Effector memory CD8-positive, alpha-beta T cell (primary cell): ENCODE results near the gene RPL32.
"Not testable (repeated sequence)": the region's sequence is repeated elsewhere in the genome, so short reads cannot be mapped to it uniquely, and the experiment has no call there.

ENCODE experiments used
- ATAC-seq: fragments of 150-1000 bp; cut with Tn5 transposase; replicated peaks from 2 replicates; pipeline ENCODE4 v1.10.0; 2021; ENCODE audit warnings: mild to moderate bottlenecking, moderate library complexity
- DNase-seq, 3 experiments: peaks; one replicate each; pipeline ENCODE4 v3.0.0; 2021
- H3K27ac Mint-ChIP-seq, 2 donors: one replicate each; pipeline ENCODE4 v1.8.0; 2022; ENCODE audit warnings: mild to moderate bottlenecking in 2 of 2, mixed read lengths in 2 of 2, moderate library complexity in 2 of 2
- H3K27me3 Mint-ChIP-seq, 2 donors: one replicate each; pipeline ENCODE4 v1.8.0; 2022; ENCODE audit warnings: mixed read lengths in 2 of 2
- H3K36me3 Mint-ChIP-seq: one replicate; pipeline ENCODE4 v1.8.0; 2022; ENCODE audit warnings: mild to moderate bottlenecking, moderate library complexity, mixed read lengths; ENCODE audit not compliant: insufficient read depth
- H3K4me1 Mint-ChIP-seq, 2 donors: one replicate each; pipeline ENCODE4 v1.8.0; 2022; ENCODE audit warnings: low read depth in 2 of 2, mixed read lengths in 2 of 2
- H3K4me3 Mint-ChIP-seq, 2 donors: one replicate each; pipeline ENCODE4 v1.8.0; 2022; ENCODE audit warnings: mild to moderate bottlenecking in 2 of 2, mixed read lengths in 2 of 2, moderate library complexity in 2 of 2
- H3K9me3 Mint-ChIP-seq, 2 donors: one replicate each; pipeline ENCODE4 v1.8.0; 2022; ENCODE audit warnings: mixed read lengths in 2 of 2
- total RNA-seq, 9 experiments: gene quantifications; one replicate each; lab custom pipeline; 2026; lab: John Stamatoyannopoulos, UW

RPL32 gene
- 741 to 1,337 (median 1,220) reads per million in 9 experiments for total RNA-seq

DNA sequence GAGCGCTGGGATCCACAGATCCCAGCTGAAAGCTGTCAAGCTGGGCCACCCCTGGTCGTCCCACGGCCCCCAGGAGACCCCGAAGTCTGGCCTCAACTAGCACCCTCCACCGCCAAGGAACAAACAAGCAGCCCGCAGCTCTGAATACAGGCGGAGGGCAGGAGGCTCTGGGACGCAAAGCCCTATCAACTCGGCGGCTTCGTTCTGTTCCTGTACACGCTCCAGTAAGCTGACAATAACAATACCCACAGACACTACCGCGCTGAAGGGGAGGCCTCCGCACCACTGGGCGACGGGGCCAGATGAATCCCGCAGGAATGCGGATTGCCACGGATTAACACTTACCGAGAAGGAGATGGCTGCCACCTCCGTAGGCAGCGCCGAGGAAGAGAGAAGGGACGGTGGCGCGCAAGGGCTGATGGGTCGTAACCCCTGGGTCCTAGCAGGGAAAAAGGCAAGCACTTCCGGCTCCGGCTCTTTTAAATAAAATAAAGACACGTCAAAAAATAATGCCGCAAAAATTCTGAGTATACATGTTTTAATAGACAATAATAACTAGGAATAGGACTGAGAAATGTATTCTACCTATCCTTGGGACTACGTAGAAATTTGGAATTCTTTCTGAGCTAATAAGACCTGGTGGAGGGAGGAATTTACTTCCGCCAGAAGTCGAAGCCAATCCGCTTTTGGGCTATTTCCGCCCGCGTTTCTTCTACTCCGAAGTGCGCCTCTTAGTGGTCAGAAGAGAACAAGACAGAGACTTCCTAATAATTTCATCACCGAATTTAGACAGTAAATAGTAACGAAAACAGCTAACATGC, at the start of gene RPL32:
Gene RPL32 (minus strand): TSS at position 417 of the 821 bp plus-strand sequence. CDS start 1,328 bp downstream, outside the sequence.
- Mint-ChIP-seq H3K27me3 (no peaks in the 10 kb centered on the region), H3K27ac (peak within 1 kb of the TSS; percentile 99 to 100), H3K36me3 (peaks cover 51% of the 10 kb centered on the region), H3K9me3 (no peaks in the 10 kb centered on the region), H3K4me3 (peak within 1 kb of the TSS; percentile 95 to 96), H3K4me1 (peaks cover 34 to 36% of the 10 kb centered on the region in 2 donors)
- DNase-seq (peak; percentile 79 to 86 (median 82)), ATAC-seq (peak; percentile 90)

DNA sequence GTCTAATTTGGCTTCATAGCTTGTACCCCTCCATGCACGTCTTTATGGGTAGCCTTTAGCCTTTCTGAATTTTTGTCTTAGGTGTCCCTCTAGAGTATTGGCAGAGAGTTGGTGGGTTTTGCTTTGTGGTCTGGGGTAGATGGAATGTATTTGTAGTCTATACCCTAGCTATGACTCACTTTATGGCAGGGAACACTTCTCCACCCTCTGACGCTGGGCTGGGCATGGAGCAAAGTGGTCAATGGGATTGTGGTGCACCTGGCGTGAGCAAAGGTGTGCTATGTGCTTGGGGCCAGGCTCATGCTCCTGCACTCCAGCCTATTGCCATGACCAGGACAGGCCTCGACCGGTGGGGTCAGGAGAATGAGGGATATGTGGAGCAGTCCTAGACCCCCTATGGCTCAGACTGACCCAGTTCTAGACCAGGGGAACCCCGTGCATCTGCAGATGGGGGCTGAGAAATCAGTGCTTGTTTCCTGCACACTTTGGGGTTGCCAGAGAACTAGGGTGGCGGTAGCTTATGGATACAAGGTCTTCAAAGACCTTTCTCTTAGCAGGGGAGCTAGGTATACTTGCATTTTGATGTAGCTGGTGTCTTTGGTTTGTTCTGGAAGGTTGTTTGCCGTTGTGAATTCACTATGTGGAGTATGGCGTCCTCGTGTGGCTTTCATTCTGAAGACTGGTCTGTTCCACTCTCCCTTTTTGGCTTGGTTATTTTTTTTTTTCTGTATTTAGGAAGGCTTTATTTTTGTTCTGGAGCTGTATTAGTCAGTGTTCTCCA, 49.4 kb upstream of the RPL32 start:
- Mint-ChIP-seq H3K36me3 (peaks cover 16% of the 10 kb centered on the region), H3K4me1 (peaks cover 13 to 16% of the 10 kb centered on the region in 2 donors)
- no peak for DNase-seq

DNA sequence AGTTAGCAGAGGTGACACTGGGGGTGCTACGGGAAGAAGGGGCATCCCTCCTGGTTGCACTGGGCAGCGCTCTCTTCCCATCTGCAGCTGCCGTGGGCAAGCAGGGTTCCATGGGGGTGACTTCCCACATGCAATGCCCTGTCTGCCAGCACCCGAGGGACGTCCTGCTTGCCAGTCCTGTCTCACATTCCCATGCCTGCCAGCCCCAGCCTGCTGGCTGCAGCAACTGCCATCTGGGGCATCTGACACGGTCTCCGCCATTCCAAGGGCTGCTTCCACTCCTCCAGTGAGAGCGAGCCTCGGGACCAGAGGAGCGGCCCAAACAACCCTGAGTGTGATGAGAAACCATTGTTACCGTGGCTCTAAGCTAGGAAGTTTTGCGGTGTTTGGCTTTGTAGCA, 45.4 kb upstream of the RPL32 start:
- H3K9me3 Mint-ChIP-seq = no peaks in the 10 kb centered on the region
- H3K27me3 Mint-ChIP-seq = peaks cover 45 to 71% of the 10 kb centered on the region in 2 donors
- H3K4me1 Mint-ChIP-seq = peaks cover 9 to 11% of the 10 kb centered on the region in 2 donors
- peak overlapping the region in 1 of 2 donors; percentile 47 for H3K4me3 Mint-ChIP-seq
- H3K36me3 Mint-ChIP-seq = peaks cover 5% of the 10 kb centered on the region
- ATAC-seq (no peak), DNase-seq (no peak)
- H3K27ac Mint-ChIP-seq = no peak overlapping the region

More for the DNA sequence above, 49.4 kb upstream of the RPL32 start:
- ATAC-seq = no peak
- Mint-ChIP-seq H3K9me3 (no peaks in the 10 kb centered on the region), H3K4me3 (no peak overlapping the region), H3K27me3 (peaks cover 32 to 54% of the 10 kb centered on the region in 2 donors), H3K27ac (no peak overlapping the region)

DNA sequence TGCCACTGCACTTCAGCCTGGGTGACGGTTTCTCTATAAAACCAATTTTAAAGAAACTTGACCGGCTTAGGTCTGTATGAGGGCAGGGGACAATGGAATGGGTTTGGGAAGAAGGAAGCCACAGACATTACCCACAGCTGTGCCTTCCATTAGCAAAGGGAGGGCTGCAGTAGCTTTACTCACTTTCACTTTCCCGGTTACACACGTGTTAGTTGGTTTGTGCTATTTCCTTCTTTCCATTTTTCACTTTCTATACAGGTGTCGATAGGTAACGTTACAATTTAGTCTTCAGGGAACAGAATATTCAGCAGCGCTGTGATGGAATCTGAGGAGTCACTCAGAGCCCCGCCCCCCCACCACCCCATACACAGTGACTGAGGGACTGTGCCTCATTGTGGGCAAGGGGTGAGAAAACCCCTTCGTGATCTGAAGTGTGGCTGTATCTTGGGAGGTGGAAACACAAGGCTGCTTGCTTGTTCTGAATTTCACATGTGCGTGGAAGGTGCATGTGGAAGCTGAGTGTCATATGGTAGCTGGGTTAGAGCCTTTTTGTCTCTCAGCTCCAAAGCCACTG, 44.8 kb upstream of the RPL32 start:
- ATAC-seq = peak; percentile 81
- peaks cover 46 to 71% of the 10 kb centered on the region in 2 donors for H3K27me3 Mint-ChIP-seq
- H3K36me3 Mint-ChIP-seq = peaks cover 5% of the 10 kb centered on the region
- no peaks in the 10 kb centered on the region for H3K9me3 Mint-ChIP-seq
- peak overlapping the region in 1 of 2 donors; percentile 47 for H3K4me3 Mint-ChIP-seq
- no peak overlapping the region for H3K27ac Mint-ChIP-seq
- peaks cover 8 to 9% of the 10 kb centered on the region in 2 donors for H3K4me1 Mint-ChIP-seq
- no peak for DNase-seq

DNA sequence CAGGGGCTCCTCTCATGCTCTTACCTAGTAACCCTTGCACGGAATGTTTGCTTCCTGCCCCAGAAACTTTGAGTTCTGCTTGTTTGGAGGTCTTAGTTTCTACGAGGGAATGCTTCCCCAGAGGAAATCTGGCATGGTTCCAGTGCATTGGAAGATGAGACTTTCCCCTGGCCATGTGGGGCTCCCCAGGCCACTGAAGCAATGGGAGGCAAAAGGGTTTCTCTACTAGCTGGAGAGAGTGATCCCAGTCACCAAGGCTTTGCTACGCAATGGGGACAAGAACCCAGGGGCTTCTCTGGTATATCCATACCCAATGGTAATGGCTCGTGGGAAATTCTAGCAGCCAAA, 44.2 kb upstream of the RPL32 start:
- Mint-ChIP-seq H3K36me3 (peaks cover 5% of the 10 kb centered on the region), H3K4me3 (peak overlapping the region in 1 of 2 donors; percentile 47), H3K27ac (no peak overlapping the region), H3K4me1 (peaks cover 8 to 9% of the 10 kb centered on the region in 2 donors), H3K9me3 (no peaks in the 10 kb centered on the region), H3K27me3 (peaks cover 46 to 65% of the 10 kb centered on the region in 2 donors)
- ATAC-seq (no peak), DNase-seq (no peak)

DNA sequence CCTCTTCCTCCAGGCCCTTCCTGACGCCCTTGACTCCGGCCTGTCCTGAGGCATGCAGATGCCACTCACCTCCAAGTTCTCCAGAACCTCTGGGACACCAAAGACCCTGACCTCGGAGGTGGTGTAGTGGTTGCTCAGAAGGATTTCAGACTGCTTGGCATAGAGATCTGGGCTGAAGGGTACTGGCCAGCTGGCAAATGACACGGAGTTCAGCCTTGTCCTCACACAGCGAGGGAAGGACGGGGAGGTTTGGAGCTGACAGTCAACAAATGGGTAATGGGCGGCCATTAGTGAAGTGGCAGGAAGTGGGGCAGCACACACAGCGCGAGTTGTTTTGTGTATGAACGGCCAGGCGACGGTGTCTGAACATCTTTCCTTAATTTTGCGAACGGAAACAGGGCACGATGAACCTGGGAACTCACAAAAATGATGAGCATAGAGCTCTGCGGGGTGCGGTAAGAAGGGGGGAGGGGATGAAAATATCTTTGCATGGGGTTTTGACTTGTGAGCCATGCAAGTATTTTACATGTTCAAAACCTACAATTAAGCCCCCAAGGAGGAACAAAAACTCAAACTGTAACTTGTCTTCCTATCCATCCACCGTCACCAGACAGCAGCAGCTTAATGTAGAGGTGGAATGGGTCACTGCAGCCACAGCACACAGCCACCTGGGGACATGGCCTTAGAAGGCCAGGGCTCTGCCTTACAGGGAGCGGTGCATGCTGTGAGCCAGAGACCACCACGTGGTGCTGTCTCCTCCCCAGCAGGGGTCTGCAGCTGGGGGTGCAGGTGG, 43.6 kb upstream of the RPL32 start:
- Mint-ChIP-seq H3K27me3 (peaks cover 43 to 59% of the 10 kb centered on the region in 2 donors), H3K27ac (no peak overlapping the region), H3K36me3 (peaks cover 5% of the 10 kb centered on the region), H3K9me3 (no peaks in the 10 kb centered on the region), H3K4me3 (peak overlapping the region in 1 of 2 donors; percentile 4), H3K4me1 (peaks cover 8 to 9% of the 10 kb centered on the region in 2 donors)
- DNase-seq = no peak
- ATAC-seq = no peak

DNA sequence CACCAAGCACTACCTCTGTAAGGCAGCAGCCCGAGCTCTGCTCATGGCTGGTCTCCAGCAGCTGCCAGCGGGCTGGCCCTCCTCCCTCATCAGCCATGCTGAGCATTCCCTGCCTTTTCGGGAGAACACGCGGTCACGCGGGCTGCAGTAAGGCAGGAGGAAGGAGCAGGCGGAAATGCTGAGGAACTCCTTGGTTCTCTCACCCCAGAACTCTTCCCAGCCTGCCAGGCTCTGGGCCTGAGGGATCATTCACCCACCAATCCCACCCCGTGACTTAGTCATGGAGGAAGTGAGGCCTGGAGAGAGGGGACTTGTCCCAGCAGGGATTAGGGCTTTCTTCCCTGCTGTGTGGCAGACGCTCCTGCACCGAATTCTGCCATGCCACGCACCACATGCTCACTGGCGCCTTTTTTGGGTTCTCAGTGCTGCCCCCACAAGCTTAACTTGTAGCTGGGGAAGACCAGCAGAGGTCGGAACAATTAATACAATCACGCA, 42.9 kb upstream of the RPL32 start:
- Mint-ChIP-seq H3K36me3 (peaks cover 5% of the 10 kb centered on the region), H3K27ac (no peak overlapping the region), H3K27me3 (peaks cover 38 to 51% of the 10 kb centered on the region in 2 donors), H3K4me1 (peaks cover 8 to 9% of the 10 kb centered on the region in 2 donors), H3K9me3 (no peaks in the 10 kb centered on the region), H3K4me3 (no peak overlapping the region)
- no peak for DNase-seq
- no peak for ATAC-seq

DNA sequence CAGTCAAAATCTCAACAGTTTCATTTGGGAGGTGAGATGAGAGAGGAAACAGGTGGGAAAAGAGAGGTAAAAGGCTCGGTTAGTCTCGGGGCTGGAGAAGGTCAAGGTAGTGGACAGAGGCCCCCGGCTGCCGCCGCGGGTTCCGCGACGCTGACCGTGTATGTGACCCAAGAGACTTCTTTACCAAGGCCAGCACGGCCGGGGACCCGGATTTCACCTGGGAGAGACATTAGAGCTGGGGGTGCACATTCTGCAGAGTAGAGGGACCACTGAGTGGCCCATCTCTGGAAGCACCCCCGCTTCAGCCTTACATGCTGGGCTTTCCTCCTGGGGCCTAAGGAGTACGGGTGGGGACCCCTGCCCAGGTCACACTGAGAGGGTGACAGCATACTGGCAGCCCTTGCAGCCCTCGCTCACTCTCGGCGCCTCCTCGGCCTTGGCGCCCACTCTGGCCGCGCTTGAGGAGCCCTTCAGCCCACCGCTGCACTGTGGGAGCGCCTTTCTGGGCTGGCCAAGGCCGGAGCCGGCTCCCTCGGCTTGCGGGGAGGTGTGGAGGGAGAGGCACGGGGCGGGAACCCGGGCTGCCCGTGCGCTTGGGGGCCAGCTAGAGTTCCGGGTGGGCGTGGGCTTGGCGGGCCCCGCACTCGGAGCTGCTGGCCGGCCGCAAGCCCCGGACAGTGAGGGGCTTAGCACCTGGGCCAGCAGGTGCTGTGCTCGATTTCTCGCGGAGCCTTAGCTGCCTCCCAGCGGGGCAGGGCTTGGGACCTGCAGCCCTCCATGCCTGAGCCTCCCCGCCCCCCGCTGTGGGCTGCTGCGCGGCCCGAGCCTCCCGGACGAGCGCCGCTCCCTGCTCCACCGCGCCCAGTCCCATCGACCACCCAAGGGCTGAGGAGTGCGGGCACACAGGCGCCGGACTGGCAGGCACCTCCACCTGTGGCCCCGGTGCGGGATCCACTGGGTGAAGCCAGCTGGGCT, 41.3 kb upstream of the RPL32 start:
- Mint-ChIP-seq H3K36me3 (peaks cover 5% of the 10 kb centered on the region), H3K4me1 (peaks cover 8 to 9% of the 10 kb centered on the region in 2 donors), H3K27me3 (peaks cover 25 to 35% of the 10 kb centered on the region in 2 donors), H3K4me3 (no peak overlapping the region), H3K27ac (no peak overlapping the region), H3K9me3 (no peaks in the 10 kb centered on the region)
- ATAC-seq (no peak), DNase-seq (no peak)

DNA sequence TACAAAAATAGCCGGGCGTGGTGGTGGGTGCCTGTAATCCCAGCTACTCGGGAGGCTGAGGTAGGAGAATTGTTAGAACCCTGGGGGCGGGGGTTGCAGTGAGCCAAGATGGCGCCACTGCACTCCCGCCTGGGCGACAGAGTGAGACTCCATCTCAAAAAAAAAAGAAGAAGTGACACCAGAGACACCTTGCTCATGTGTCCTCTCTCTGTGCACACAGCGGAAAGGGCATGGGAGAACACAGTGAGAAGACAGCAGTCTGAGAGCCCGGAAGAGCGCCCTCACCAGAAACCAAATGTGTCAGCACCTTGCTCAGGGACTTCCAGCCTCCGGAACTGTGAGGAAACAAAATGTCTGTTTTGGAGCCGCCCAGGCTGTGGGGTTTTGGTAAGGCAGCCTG, 40.5 kb upstream of the RPL32 start:
- H3K4me1 Mint-ChIP-seq, H3K36me3 Mint-ChIP-seq, H3K27ac Mint-ChIP-seq, H3K9me3 Mint-ChIP-seq, DNase-seq, H3K4me3 Mint-ChIP-seq, ATAC-seq: not testable (repeated sequence)
- peaks cover 18 to 28% of the 10 kb centered on the region in 2 donors for H3K27me3 Mint-ChIP-seq

DNA sequence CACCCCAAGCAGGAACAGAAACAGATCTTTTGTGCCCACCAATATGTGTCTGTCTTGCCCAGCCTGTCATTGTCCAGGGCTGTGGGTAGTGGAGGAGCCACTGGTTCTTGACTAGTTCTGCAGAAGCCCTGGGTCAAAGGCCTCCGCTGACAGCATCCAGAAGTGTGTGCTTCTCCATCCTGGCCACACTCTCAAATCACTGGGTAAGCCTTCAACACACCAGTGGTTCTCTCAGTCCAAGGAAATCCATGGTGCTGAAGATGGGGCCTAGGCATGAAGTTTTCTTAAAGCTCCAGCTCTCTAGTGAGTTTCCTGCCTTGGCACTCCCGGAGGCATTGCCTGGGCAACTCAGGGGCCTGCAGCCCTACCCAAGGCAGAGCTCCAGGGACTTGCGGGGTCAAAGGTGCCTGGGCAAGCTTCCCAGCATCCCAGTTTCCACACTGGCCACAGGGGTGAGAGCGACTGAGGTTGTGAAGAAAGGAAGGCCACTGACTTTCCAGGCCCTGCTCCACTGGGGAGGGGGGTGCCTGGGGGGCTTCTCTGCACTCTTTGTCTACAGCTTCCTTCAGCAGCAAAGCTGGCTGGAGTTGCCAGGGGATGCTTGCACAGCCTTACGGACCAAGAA, 37.9 kb upstream of the RPL32 start:
- Mint-ChIP-seq H3K9me3 (no peaks in the 10 kb centered on the region), H3K4me1 (peaks cover 4 to 5% of the 10 kb centered on the region in 2 donors), H3K4me3 (no peak overlapping the region), H3K36me3 (no peaks in the 10 kb centered on the region), H3K27me3 (peaks cover 13 to 20% of the 10 kb centered on the region in 2 donors), H3K27ac (no peak overlapping the region)
- DNase-seq (no peak), ATAC-seq (no peak)

DNA sequence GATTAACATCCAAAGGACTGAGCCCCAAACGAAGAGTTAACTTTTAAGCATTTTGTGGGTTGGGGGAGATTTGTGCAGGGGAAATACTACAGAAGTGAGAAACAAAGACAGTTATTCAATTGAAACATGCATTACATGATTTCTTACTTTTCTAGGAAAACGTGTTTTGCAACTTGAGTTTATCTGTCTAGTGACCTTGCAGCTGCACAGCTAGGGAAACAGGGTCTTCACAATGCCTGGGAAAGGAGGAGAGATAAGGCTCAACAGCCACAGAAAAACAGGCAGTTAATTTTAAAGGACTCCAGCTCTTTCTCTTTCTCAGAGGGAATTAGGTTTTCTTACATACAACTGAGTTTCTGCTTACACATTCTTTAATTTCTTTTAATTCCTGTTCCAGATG, 37.4 kb upstream of the RPL32 start:
- not testable (repeated sequence) for DNase-seq, H3K27ac Mint-ChIP-seq

More for the DNA sequence above, 37.4 kb upstream of the RPL32 start:
- not testable (repeated sequence) for H3K4me1 Mint-ChIP-seq, H3K4me3 Mint-ChIP-seq, ATAC-seq, H3K9me3 Mint-ChIP-seq, H3K36me3 Mint-ChIP-seq
- H3K27me3 Mint-ChIP-seq = peaks cover 12 to 21% of the 10 kb centered on the region in 2 donors
